T47D (cell line): ENCODE measurements around the gene SLC22A12.
"Not testable (repeated sequence)": the region's sequence is repeated elsewhere in the genome, so short reads cannot be mapped to it uniquely, and the experiment has no call there.

ENCODE experiments used
- DNase-seq, 2 experiments: peaks; one replicate each; pipeline versions ENCODE4 v3.0.0 to v3.0.0-alpha.2; 2011 to 2012; ENCODE audit warnings: low read depth in 1 of 2, low spot score in 1 of 2
- JUND ChIP-seq: IDR thresholded peaks from 2 replicates; pipeline ENCODE4 v1.6.1; 2012; ENCODE audit warnings: low read depth
- in situ Hi-C: cut with HindIII; loops from 2 replicates; pipeline ENCODE4 v1.10.0; 2016; ENCODE audit warnings: low sequenced_read_pairs, low pct_unique_long_range_greater_than_20kb

SLC22A12 gene

GRCh38 chr11:64558065-64558745 lies 32.8 kb upstream of the SLC22A12 start:
- in situ Hi-C loops: no loop called here
- TF ChIP-seq JUND: no peak
- no peak for DNase-seq

GRCh38 chr11:64558869-64559268 lies 32.2 kb upstream of the SLC22A12 start:
- no peak for TF ChIP-seq JUND
- in situ Hi-C loops: no loop called here
- no peak for DNase-seq

- no peak for DNase-seq
- TF ChIP-seq JUND: no peak
- in situ Hi-C loops: no loop called here
Measured at GRCh38 chr11:64559351-64560138, 31.5 kb upstream of the SLC22A12 start.

- in situ Hi-C loops: no loop called here
- no peak for DNase-seq
- TF ChIP-seq JUND: no peak
Measured at GRCh38 chr11:64560139-64560771, 30.8 kb upstream of the SLC22A12 start.

- no peak for DNase-seq
- in situ Hi-C loops: no loop called here
- no peak for TF ChIP-seq JUND
Measured at GRCh38 chr11:64560941-64561340, 30.1 kb upstream of the SLC22A12 start.

- in situ Hi-C loops, DNase-seq: not testable (repeated sequence)
Measured at GRCh38 chr11:64561429-64561828, 29.6 kb upstream of the SLC22A12 start.

- in situ Hi-C loops: no loop called here
- DNase-seq: no peak
- TF ChIP-seq JUND: no peak
Measured at GRCh38 chr11:64561984-64562722, 28.9 kb upstream of the SLC22A12 start.

- no peak for TF ChIP-seq JUND
- in situ Hi-C loops: no loop called here
- DNase-seq: no peak
Measured at GRCh38 chr11:64562723-64563351, 28.2 kb upstream of the SLC22A12 start.

GRCh38 chr11:64563966-64564365 lies 27.1 kb upstream of the SLC22A12 start:
- TF ChIP-seq JUND: no peak
- in situ Hi-C loops: no loop called here
- DNase-seq: no peak

- no peak for TF ChIP-seq JUND
- in situ Hi-C loops: no loop called here
- DNase-seq: no peak
Measured at GRCh38 chr11:64564419-64564818, 26.6 kb upstream of the SLC22A12 start.

- in situ Hi-C loops: no loop called here
- DNase-seq: no peak
- no peak for TF ChIP-seq JUND
Measured at GRCh38 chr11:64564947-64565889, 25.8 kb upstream of the SLC22A12 start.
